ENCODE measurements around the gene CD72.

DNA sequence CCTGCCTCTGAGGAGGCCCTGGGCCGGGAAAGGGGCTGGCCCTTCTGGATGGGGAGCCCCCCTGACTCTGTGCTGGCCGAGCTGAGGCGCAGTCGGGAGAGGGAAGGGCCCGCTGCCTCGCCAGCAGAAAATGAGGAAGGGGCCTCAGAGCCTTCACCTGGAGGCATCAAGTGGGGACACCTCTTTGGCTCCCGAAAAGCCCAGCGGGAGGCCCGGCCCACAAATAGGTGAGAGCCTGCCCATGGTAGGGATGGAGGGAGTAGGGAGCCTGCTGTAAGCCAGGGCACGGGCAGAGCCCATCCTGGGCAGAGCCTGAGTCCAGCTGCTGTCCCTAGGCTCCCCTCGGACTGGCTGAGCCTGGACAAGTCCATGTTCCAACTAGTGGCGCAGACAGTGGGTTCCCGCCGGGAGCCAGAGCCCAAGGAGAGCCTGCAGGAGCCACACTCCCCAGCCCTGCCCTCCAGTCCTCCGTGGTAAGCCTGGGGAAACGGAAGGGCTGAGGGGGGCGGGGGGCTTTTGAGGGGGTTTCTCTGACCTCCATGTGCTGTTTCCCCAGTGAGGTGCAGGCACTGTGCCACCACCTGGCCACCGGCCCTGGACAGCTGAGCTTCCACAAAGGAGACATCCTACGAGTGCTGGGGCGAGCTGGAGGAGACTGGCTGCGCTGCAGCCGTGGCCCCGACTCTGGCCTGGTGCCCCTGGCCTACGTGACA is 57.4 kb downstream of the CD72 start:
- TF ChIP-seq ZNF274 (IDR thresholded peaks at IDR 0.05; ENCODE audit: low read depth, low read length) (no peak), YY1 (IDR thresholded peaks at IDR 0.05; ENCODE audit: insufficient read depth, insufficient read length) (no peak)
